ENCODE data around the gene PEPD. TPM values are rescaled to one million over a fixed set of nuclear protein-coding genes. Genes with fewer than 3 reads are reported as not detected.

Gene PEPD
- total and polyA plus RNA-seq, 2 donors (not counting 3 experiments of a cell fraction or from before 2014, with no cell fraction given) = 73.7 to 126 TPM

- intact Hi-C loops (cut with micrococcal nuclease) = no loop called here
- no peak overlapping the region for H3K9ac ChIP-seq (replicated peaks; ENCODE audit: extremely low read depth, insufficient read depth, low read length)
- DNase-seq (ENCODE audit: low read depth, low spot score) = no peak
- H3K79me2 ChIP-seq (ENCODE audit: control insufficient read depth, insufficient read depth, low read length) = no peaks in the 10 kb centered on the region
- no peaks in the 10 kb centered on the region for H3K36me3 ChIP-seq (ENCODE audit: control insufficient read depth in 2 of 2, extremely low read depth in 1 of 2, insufficient read depth in 2 of 2, low read length in 2 of 2)
- no peaks in the 10 kb centered on the region for H3K9me3 ChIP-seq (replicated peaks; ENCODE audit: control insufficient read depth, insufficient read depth, low read length)
- no peak for FAIRE-seq
- no peak overlapping the region for H3K27ac ChIP-seq (ENCODE audit: insufficient read depth, low read depth, low read length)
- dilution Hi-C loops (cut with MboI; ENCODE audit: extremely low pct_ligation_motif_present, low sequenced_read_pairs) = no loop called here
- H3K4me2 ChIP-seq (ENCODE audit: insufficient read depth, low read length) = no peak overlapping the region
- no peak for TF ChIP-seq MAX (IDR thresholded peaks at IDR 0.05; ENCODE audit: insufficient read depth, insufficient read length)
- no peak for TF ChIP-seq JUN (IDR thresholded peaks at IDR 0.05; ENCODE audit: borderline replicate concordance, insufficient read depth, insufficient read length, low read depth)
- no peak for TF ChIP-seq POLR2A (IDR thresholded peaks at IDR 0.05; ENCODE audit: low read depth, low read length)
- no peak for TF ChIP-seq GATA2 (IDR thresholded peaks at IDR 0.05; ENCODE audit: insufficient read depth, insufficient read length, low read depth, low read length)
- TF ChIP-seq FOS (IDR thresholded peaks at IDR 0.05; ENCODE audit: borderline replicate concordance, insufficient read depth, low read length) = no peak
- TF ChIP-seq MYC (IDR thresholded peaks at IDR 0.05; ENCODE audit: low read depth, low read length) = no peak
- no peak for TF ChIP-seq EZH2 (IDR thresholded peaks at IDR 0.05; ENCODE audit: borderline replicate concordance, low read depth, low read length, severe bottlenecking)
- POLR2A ChIA-PET = no interaction called here
- no peak overlapping the region for H3K4me3 ChIP-seq (replicated peaks in 1 of 3; ENCODE audit: insufficient read depth in 1 of 3, low read depth in 1 of 3, low read length in 3 of 3)
- no peak overlapping the region for H2AFZ ChIP-seq (ENCODE audit: low read depth, low read length)
- no peaks in the 10 kb centered on the region for H4K20me1 ChIP-seq (replicated peaks; ENCODE audit: control insufficient read depth, extremely low read depth, insufficient read depth, low read length)
- H3K27me3 ChIP-seq (ENCODE audit: control insufficient read depth in 2 of 2, insufficient read depth in 2 of 2, low read length in 2 of 2) = peaks cover 6 to 7% of the 10 kb centered on the region in 2 experiments
- no peaks in the 10 kb centered on the region for H3K9me1 ChIP-seq (replicated peaks; ENCODE audit: control insufficient read depth, extremely low read depth, insufficient read depth, low read length)
- no TSS peak for BruUV-seq (replicated peaks)
- CTCF ChIA-PET = interaction anchor here (2.8 kb wide), 1 partner anchor 128 kb away, joined by 9 read pairs; no protein-coding TSS in a partner anchor
- no peaks in the 10 kb centered on the region for H3K4me1 ChIP-seq (ENCODE audit: control insufficient read depth, extremely low read depth, insufficient read depth, low read length)
These were observed 158.1 kb downstream of the PEPD start for GRCh38 chr19:33363476-33363875.

GRCh38 chr19:33362508-33363228 lies 158.9 kb downstream of the PEPD start:
- no peak overlapping the region for H3K4me3 ChIP-seq (replicated peaks in 1 of 3; ENCODE audit: insufficient read depth in 1 of 3, low read depth in 1 of 3, low read length in 3 of 3)
- H3K4me2 ChIP-seq (ENCODE audit: insufficient read depth, low read length) = no peak overlapping the region
- H3K36me3 ChIP-seq (ENCODE audit: control insufficient read depth in 2 of 2, extremely low read depth in 1 of 2, insufficient read depth in 2 of 2, low read length in 2 of 2) = no peaks in the 10 kb centered on the region
- H3K9me1 ChIP-seq (replicated peaks; ENCODE audit: control insufficient read depth, extremely low read depth, insufficient read depth, low read length) = no peaks in the 10 kb centered on the region
- BruUV-seq (replicated peaks) = no TSS peak
- DNase-seq (ENCODE audit: low read depth, low spot score) = no peak
- intact Hi-C loops (cut with micrococcal nuclease) (no loop called here), dilution Hi-C loops (cut with MboI; ENCODE audit: extremely low pct_ligation_motif_present, low sequenced_read_pairs) (no loop called here)
- CTCF ChIA-PET = interaction anchor here (2.8 kb wide), 1 partner anchor 127 kb away, joined by 9 read pairs; no protein-coding TSS in a partner anchor
- TF ChIP-seq JUN (IDR thresholded peaks at IDR 0.05; ENCODE audit: borderline replicate concordance, insufficient read depth, insufficient read length, low read depth) (no peak), POLR2AphosphoS5 (IDR thresholded peaks at IDR 0.05; ENCODE audit: insufficient read depth, low read depth, low read length) (no peak), POLR2A (IDR thresholded peaks at IDR 0.05; ENCODE audit: low read depth, low read length) (no peak)
- no peaks in the 10 kb centered on the region for H3K9me3 ChIP-seq (replicated peaks; ENCODE audit: control insufficient read depth, insufficient read depth, low read length)
- no peak overlapping the region for H2AFZ ChIP-seq (ENCODE audit: low read depth, low read length)
- H3K9ac ChIP-seq (replicated peaks; ENCODE audit: extremely low read depth, insufficient read depth, low read length) = no peak overlapping the region
- H3K27ac ChIP-seq (ENCODE audit: insufficient read depth, low read depth, low read length) = no peak overlapping the region
- no peak for FAIRE-seq
- no peaks in the 10 kb centered on the region for H4K20me1 ChIP-seq (replicated peaks; ENCODE audit: control insufficient read depth, extremely low read depth, insufficient read depth, low read length)
- H3K27me3 ChIP-seq (ENCODE audit: control insufficient read depth in 2 of 2, insufficient read depth in 2 of 2, low read length in 2 of 2) = peaks cover 5% of the 10 kb centered on the region in 2 experiments
- POLR2A ChIA-PET = no interaction called here
- no peaks in the 10 kb centered on the region for H3K79me2 ChIP-seq (ENCODE audit: control insufficient read depth, insufficient read depth, low read length)
- no peaks in the 10 kb centered on the region for H3K4me1 ChIP-seq (ENCODE audit: control insufficient read depth, extremely low read depth, insufficient read depth, low read length)
